SU-DHL-6 (cell line): Measurements from ENCODE around the gene PRXL2B.

Experiments used
- CTCF ChIP-seq: fragments of 200-600 bp; sonication (generic); IDR thresholded peaks from one replicate; pipeline ENCODE4 v1.5.1; 2017; ENCODE audit warnings: antibody characterized with exemption, mild to moderate bottlenecking, low read length, moderate library complexity; ENCODE audit not compliant: insufficient read depth, poor library complexity, severe bottlenecking
- EZH2phosphoT487 ChIP-seq: fragments of 200-600 bp; sonication (generic), shearing (Covaris generic); conservative IDR thresholded peaks from 2 replicates; pipeline ENCODE4 v1.6.1; 2018; ENCODE audit warnings: mild to moderate bottlenecking, antibody characterized with exemption, low read length, moderate library complexity, mixed read lengths

GRCh38 chr1:2591581-2592261, 5.1 kb downstream of the PRXL2B start:
- TF ChIP-seq CTCF (no peak), EZH2phosphoT487 (no peak)
